Osteocyte (in vitro differentiated cells): ENCODE data around the gene PTGFR. TPM values are rescaled to one million over a fixed set of nuclear protein-coding genes. Genes with fewer than 3 reads are reported as not detected.

Experiments used
- DNase-seq: peaks from one replicate; pipeline ENCODE4 v3.0.0; 2021; ENCODE audit warnings: mixed read lengths; ENCODE audit not compliant: unreplicated experiment; ENCODE audit errors: extremely low spot score
- H3K27ac Mint-ChIP-seq: one replicate; pipeline ENCODE4 v1.8.0; 2021; ENCODE audit warnings: mild to moderate bottlenecking, mixed read lengths; ENCODE audit not compliant: unreplicated experiment
- H3K27me3 Mint-ChIP-seq: one replicate; pipeline ENCODE4 v1.8.0; 2021; ENCODE audit warnings: mixed read lengths; ENCODE audit not compliant: unreplicated experiment
- H3K36me3 Mint-ChIP-seq: one replicate; pipeline ENCODE4 v1.8.0; 2021; ENCODE audit warnings: mixed read lengths; ENCODE audit not compliant: unreplicated experiment
- H3K4me1 Mint-ChIP-seq: one replicate; pipeline ENCODE4 v1.8.0; 2021; ENCODE audit warnings: mixed read lengths; ENCODE audit not compliant: unreplicated experiment
- H3K4me3 Mint-ChIP-seq: one replicate; pipeline ENCODE4 v1.8.0; 2021; ENCODE audit warnings: mild to moderate bottlenecking, moderate library complexity, mixed read lengths; ENCODE audit not compliant: unreplicated experiment
- H3K9me3 Mint-ChIP-seq: one replicate; pipeline ENCODE4 v1.8.0; 2021; ENCODE audit warnings: mixed read lengths; ENCODE audit not compliant: unreplicated experiment
- CTCF ChIP-seq: fragments of 200-600 bp; sonication (generic); IDR thresholded peaks from 2 replicates; pipeline ENCODE4 v1.5.0; 2021; ENCODE audit warnings: antibody characterized with exemption, mild to moderate bottlenecking, moderate library complexity
- total RNA-seq: library from RNA; stranded (reverse); gene quantifications from 2 replicates; pipeline ENCODE4 v1.2.1, GENCODE V29; 2021

Gene PTGFR
- total RNA-seq, 1 donor from 2014 or later, result 2.5 TPM

GRCh38 chr1:78497201-78497600 lies 6.4 kb downstream of the PTGFR start:
- Mint-ChIP-seq H3K9me3 (no peaks in the 10 kb centered on the region), H3K36me3 (no peaks in the 10 kb centered on the region), H3K27me3 (peaks cover 4% of the 10 kb centered on the region), H3K4me1 (peaks cover 24% of the 10 kb centered on the region), H3K4me3 (no peak overlapping the region), H3K27ac (no peak overlapping the region)
- DNase-seq, result no peak
- TF ChIP-seq CTCF, result no peak

GRCh38 chr1:78500529-78500928 lies 9.8 kb downstream of the PTGFR start:
- Mint-ChIP-seq H3K4me3 (no peak overlapping the region), H3K4me1 (peaks cover 13% of the 10 kb centered on the region), H3K27ac (no peak overlapping the region), H3K36me3 (no peaks in the 10 kb centered on the region), H3K9me3 (no peaks in the 10 kb centered on the region), H3K27me3 (peaks cover 4% of the 10 kb centered on the region)
- no peak for DNase-seq
- no peak for TF ChIP-seq CTCF

- H3K9me3 Mint-ChIP-seq, result no peaks in the 10 kb centered on the region
- H3K27me3 Mint-ChIP-seq, result peaks cover 4% of the 10 kb centered on the region
- H3K4me1 Mint-ChIP-seq, result peaks cover 7% of the 10 kb centered on the region
- DNase-seq, result no peak
- no peak overlapping the region for H3K27ac Mint-ChIP-seq
- H3K36me3 Mint-ChIP-seq, result no peaks in the 10 kb centered on the region
- no peak overlapping the region for H3K4me3 Mint-ChIP-seq
- no peak for TF ChIP-seq CTCF
Observed at GRCh38 chr1:78501203-78501602, 10.4 kb downstream of the PTGFR start.

GRCh38 chr1:78511334-78511733 lies 20.6 kb downstream of the PTGFR start:
- H3K9me3 Mint-ChIP-seq, result peaks cover 17% of the 10 kb centered on the region
- no peak overlapping the region for H3K27ac Mint-ChIP-seq
- no peak for TF ChIP-seq CTCF
- no peaks in the 10 kb centered on the region for H3K27me3 Mint-ChIP-seq
- no peaks in the 10 kb centered on the region for H3K36me3 Mint-ChIP-seq
- H3K4me3 Mint-ChIP-seq, result no peak overlapping the region
- peaks cover 3% of the 10 kb centered on the region for H3K4me1 Mint-ChIP-seq
- no peak for DNase-seq

- Mint-ChIP-seq H3K9me3 (peaks cover 14% of the 10 kb centered on the region), H3K4me3 (no peak overlapping the region), H3K27ac (no peak overlapping the region), H3K4me1 (no peaks in the 10 kb centered on the region), H3K27me3 (no peaks in the 10 kb centered on the region), H3K36me3 (no peaks in the 10 kb centered on the region)
- DNase-seq, result no peak
- no peak for TF ChIP-seq CTCF
Observed at GRCh38 chr1:78516716-78517115, 25.9 kb downstream of the PTGFR start.
